Left cardiac atrium (tissue), 4 donors: ENCODE results near the gene MYOD1. TPM values are rescaled to one million over a fixed set of nuclear protein-coding genes. Genes with fewer than 3 reads are reported as not detected.

ENCODE experiments used
- ATAC-seq, 2 donors: fragments of 200-7000 bp; cut with Tn5 transposase; one replicate each; pipeline ENCODE4 v1.9.1; 2020; ENCODE audit warnings: mild to moderate bottlenecking in 2 of 2, moderate library complexity in 2 of 2
- DNase-seq: peaks from one replicate; pipeline ENCODE4 v3.0.0-alpha.2; 2020
- intact Hi-C, 2 donors: fragments of 100-400 bp; cut with DNase I; formaldehyde crosslinking; loops; one replicate each; pipeline versions ENCODE4 v1.14.1 to v1.15.1; 2022 to 2023
- long read RNA-seq: library from polyadenylated mRNA; unstranded; transcript quantifications from one replicate; pipeline ENCODE4 v2.0.0, GENCODE V29; 2021
- total RNA-seq, 2 donors: library from RNA; stranded (reverse); fragmentation: NEBNext Ultra II Directional; extraction: Animal tissue kit (Norgen Biotek cat#: 25700); gene quantifications; one replicate each; pipeline ENCODE4 v1.2.1, GENCODE V29; 2021
- donor health status: DM: no; HTN: yes; CAD: no.
- donor health status: DM: no; HTN: yes; CAD: no; lungs with severe emphysema.
- donor health status: DM: yes; HTN: yes; CAD: no.
- donor health status: Dilated cardiomyopathy.

Gene MYOD1
- total RNA-seq, result not detected
- long read RNA-seq, result 0 reads

DNA sequence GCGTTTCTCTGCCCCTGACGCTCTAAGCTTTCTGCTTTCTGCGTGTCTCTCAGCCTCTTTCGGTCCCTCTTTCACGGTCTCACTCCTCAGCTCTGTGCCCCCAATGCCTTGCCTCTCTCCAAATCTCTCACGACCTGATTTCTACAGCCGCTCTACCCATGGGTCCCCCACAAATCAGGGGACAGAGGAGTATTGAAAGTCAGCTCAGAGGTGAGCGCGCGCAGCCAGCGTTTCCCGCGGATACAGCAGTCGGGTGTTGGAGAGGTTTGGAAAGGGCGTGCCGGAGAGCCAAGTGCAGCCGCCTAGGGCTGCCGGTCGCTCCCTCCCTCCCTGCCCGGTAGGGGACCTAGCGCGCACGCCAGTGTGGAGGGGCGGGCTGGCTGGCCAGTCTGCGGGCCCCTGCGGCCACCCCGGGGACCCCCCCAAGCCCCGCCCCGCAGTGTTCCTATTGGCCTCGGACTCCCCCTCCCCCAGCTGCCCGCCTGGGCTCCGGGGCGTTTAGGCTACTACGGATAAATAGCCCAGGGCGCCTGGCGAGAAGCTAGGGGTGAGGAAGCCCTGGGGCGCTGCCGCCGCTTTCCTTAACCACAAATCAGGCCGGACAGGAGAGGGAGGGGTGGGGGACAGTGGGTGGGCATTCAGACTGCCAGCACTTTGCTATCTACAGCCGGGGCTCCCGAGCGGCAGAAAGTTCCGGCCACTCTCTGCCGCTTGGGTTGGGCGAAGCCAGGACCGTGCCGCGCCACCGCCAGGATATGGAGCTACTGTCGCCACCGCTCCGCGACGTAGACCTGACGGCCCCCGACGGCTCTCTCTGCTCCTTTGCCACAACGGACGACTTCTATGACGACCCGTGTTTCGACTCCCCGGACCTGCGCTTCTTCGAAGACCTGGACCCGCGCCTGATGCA, at the start of gene MYOD1:
Gene MYOD1 (plus strand): TSS at position 544 of the 910 bp plus-strand sequence. CDS start 212 bp downstream, at position 756.
- ATAC-seq (peak in 1 of 2 donors; percentile 23), DNase-seq (no peak)
- intact Hi-C loops, result no loop called here

DNA sequence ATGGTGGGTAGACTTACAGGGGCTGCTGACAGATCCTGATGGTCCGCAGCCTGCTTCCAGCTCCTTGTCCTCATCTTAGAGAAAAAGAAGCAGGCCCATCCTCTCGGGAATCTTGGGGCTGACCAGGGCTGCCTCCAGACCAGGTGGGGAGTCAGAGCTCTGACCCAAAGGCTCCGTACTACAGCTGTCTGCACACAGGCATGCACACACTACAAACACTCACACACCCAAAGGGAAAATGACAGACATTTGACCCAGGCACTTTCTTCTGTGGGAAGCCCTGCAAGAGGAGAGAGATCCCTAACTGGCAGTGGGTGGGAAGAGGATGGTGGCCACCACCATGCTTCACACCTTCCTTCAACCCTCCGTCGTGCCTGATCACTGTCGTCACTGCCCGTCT, 46.9 kb upstream of the MYOD1 start:
- ATAC-seq, result no peak
- intact Hi-C loops, result no loop called here
- no peak for DNase-seq

GRCh38 chr11:17673951-17674350, 45.4 kb upstream of the MYOD1 start:
- ATAC-seq (no peak), DNase-seq (no peak)
- intact Hi-C loops, result no loop called here

GRCh38 chr11:17682848-17683247, 36.5 kb upstream of the MYOD1 start:
- no peak for ATAC-seq
- DNase-seq, result no peak
- intact Hi-C loops, result no loop called here

- ATAC-seq, result peak in 1 of 2 donors; percentile 38
- no peak for DNase-seq
- intact Hi-C loops, result no loop called here
Observed at GRCh38 chr11:17683377-17684161, 35.8 kb upstream of the MYOD1 start.

GRCh38 chr11:17684550-17684949, 34.8 kb upstream of the MYOD1 start:
- DNase-seq, result no peak
- intact Hi-C loops, result no loop called here
- ATAC-seq, result no peak

- DNase-seq (no peak), ATAC-seq (no peak)
- intact Hi-C loops, result no loop called here
Observed at GRCh38 chr11:17686231-17686980, 33.0 kb upstream of the MYOD1 start.

DNA sequence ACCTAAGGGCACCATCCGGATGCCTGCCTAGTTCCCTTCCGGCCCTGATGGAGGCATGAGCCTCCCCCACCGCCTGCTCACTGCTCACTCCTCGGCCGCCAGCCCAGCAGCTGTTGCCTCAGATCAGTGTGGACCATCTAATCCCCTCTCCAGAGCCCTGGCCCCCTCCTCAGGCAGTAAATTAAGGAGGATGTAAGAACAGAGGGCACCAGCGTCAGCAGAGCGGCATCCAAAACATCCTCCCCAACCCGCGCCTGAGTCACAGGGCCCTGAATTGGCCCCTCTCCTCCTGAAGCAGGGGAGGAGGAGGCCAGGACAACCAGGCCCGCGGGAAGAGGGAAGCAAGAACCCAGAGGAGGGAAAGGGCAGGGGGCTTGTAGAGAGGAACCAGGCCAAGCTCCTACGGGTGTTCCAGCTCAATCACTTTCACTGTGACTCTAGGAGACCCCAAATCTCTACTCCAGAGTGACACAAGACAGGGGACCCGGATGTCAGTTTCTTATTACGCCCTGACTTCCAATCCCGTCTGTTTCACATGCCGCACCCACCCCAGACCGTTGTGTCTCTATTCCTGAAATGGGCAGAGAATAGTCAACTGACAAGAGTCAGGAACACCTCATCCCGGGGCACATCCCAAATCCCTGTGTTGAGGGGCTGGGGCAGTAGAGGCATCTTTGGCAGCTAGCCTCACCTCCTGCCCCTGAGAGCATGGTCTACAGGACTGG, 31.3 kb upstream of the MYOD1 start:
- intact Hi-C loops, result no loop called here
- DNase-seq (no peak), ATAC-seq (no peak)

- no peak for DNase-seq
- no peak for ATAC-seq
Observed at GRCh38 chr11:17691550-17691949, 27.8 kb upstream of the MYOD1 start.

GRCh38 chr11:17691976-17692375, 27.4 kb upstream of the MYOD1 start:
- ATAC-seq (no peak), DNase-seq (no peak)
- intact Hi-C loops, result no loop called here

More at GRCh38 chr11:17691550-17691949, 27.8 kb upstream of the MYOD1 start:
- intact Hi-C loops, result no loop called here

GRCh38 chr11:17692931-17693330, 26.4 kb upstream of the MYOD1 start:
- ATAC-seq, result no peak
- intact Hi-C loops, result no loop called here

GRCh38 chr11:17693531-17693930, 25.8 kb upstream of the MYOD1 start:
- DNase-seq (no peak), ATAC-seq (no peak)
- intact Hi-C loops, result no loop called here

More at GRCh38 chr11:17692931-17693330, 26.4 kb upstream of the MYOD1 start:
- DNase-seq, result no peak

DNA sequence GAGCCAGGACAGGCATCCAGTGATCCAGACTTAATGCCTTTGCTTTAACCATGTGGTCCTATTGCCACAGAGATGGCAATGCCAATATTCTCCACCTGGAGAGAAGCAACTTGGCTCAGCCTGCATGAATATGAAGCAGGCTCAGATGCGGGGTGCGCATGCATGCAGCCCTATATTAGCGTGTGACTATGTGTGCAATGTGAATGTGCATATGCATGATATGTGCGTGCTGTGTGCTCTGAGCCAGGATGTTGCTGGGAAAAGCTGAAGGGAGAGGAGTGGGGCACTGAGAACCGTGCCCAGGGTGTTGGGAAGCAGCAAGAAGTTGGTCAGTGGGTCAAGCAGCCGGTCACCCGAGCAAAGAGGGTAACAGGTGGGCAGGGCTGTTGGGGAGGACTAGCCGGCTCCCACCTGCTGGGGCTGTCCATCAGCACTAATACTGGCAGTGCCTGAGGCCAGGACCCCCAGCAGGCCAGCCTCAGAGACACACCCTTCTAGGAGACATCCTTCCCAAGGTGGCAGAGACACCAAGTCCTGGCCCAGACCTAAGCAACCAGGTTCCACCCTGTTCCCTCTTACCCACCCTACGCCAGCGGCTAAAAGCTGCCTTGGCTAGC, 24.8 kb upstream of the MYOD1 start:
- intact Hi-C loops, result no loop called here
- DNase-seq (no peak), ATAC-seq (no peak)

DNA sequence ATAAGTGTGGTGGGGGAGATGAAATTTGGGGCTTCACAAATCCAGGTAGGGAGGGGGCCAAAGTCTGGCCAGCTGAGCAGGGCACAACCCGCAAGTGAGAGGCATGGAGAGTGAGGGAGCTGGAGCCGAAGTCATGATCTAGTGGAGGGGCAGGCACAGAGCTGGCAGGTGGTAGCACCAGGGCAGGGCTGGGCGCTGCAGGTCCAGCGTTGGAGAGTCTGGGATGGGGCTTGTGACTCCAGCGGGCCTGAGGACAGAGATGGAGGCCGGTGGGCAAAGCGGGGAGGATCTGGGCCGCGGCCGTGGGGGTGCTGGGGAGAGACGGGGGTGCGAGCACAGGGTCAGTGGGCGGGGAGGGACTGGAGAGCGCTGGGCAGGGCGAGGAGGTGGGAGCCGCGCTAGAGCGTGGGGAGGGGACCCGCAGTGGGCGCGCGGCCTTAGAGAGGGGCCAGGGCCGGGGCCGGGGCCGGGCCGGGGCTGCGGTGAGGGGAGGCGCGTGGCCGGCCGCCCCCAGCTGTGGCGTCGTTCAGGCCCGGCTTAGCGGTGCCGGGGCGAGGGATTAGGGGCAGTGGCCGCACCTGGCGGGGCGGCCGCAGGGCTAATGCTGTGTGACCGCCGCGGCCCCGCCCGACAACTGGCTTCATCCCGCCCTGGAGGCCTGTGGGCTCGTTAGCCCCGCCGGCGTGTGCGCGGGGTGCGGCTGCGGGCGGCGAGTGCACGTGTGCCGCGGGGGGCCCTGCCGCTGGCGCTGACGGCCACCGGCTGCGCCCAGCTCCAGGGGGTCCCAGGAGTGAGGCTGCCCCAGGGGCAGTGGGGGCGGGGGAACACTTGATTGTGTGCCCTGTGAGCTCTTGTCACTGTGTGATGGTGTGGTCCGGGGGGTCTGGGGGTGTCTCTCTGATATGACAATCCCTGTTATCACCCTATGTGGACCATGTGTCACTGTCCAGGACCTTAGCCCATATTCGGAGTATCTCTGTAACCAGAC, 23.6 kb upstream of the MYOD1 start:
- intact Hi-C loops, result no loop called here
- no peak for ATAC-seq
- no peak for DNase-seq

DNA sequence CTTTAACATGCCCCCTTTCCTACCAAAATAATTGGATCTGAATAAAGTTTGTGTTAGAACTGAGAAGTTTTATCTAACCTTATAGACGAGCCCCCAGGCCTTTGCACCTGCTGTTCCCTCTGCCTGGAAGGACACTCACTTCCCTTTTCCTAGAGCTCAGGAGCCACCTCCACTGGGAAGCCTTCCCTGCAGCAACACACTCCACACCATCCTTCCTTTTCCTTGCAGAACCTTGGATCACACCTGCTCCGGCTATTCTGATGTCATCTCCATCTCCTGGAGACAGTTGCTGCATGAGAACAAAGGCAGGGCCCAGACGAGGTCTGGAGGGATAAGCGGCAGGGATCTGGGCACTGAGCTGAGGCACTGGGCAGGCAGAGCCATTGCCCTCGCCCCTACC, 22.6 kb upstream of the MYOD1 start:
- ATAC-seq (no peak), DNase-seq (no peak)
- intact Hi-C loops, result no loop called here

- DNase-seq, result no peak
- intact Hi-C loops, result no loop called here
- no peak for ATAC-seq
Observed at GRCh38 chr11:17697175-17697949, 22.0 kb upstream of the MYOD1 start.
